ENCODE measurements around the gene ACACA.

ACACA gene

DNA sequence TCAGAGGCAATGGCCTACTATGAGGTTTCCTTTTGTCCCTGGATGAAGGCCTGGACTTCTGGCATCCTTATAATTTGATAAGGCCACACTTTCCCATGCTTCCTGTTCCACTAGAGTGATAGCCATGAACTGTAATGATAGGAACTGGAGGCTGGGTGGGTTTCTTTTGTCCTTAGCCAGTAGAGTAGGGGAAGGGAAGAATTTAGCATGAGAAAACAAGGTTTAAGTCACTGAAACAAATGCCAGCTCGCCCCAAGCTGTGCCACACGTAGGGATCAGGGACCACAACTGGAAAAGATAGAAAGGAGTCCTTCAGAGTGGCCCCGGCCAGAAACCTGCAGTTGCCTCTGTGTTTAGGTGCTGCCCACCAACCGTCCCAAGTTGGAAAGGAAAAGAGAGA, 111.7 kb downstream of the ACACA start:
- no peaks in the 10 kb centered on the region for H3K36me3 ChIP-seq (ENCODE audit: control insufficient read depth, insufficient read depth, low read length)
- peaks cover 12% of the 10 kb centered on the region for H3K4me1 ChIP-seq
- H3K9ac ChIP-seq, result no peak overlapping the region
- no peak for TF ChIP-seq CTCF (IDR thresholded peaks at IDR 0.05)
- no peak overlapping the region for H3K27ac ChIP-seq
- no peaks in the 10 kb centered on the region for H3K27me3 ChIP-seq (ENCODE audit: control insufficient read depth, insufficient read depth, low read length)
- H2AFZ ChIP-seq, result no peak overlapping the region
- no peaks in the 10 kb centered on the region for H3K9me3 ChIP-seq (ENCODE audit: control insufficient read depth, low read length)
- H3K4me2 ChIP-seq (ENCODE audit: low read length), result no peak overlapping the region
- H3K79me2 ChIP-seq, result peaks cover 2% of the 10 kb centered on the region
- H3K4me3 ChIP-seq (ENCODE audit: low read depth, low read length), result no peak overlapping the region

- H3K4me2 ChIP-seq (ENCODE audit: low read length), result no peak overlapping the region
- H3K9me3 ChIP-seq (ENCODE audit: control insufficient read depth, low read length), result no peaks in the 10 kb centered on the region
- no peak overlapping the region for H3K4me3 ChIP-seq (ENCODE audit: low read depth, low read length)
- H3K4me1 ChIP-seq, result peaks cover 8% of the 10 kb centered on the region
- H3K9ac ChIP-seq, result no peak overlapping the region
- H3K27me3 ChIP-seq (ENCODE audit: control insufficient read depth, insufficient read depth, low read length), result no peaks in the 10 kb centered on the region
- no peak for TF ChIP-seq CTCF (IDR thresholded peaks at IDR 0.05)
- no peak overlapping the region for H2AFZ ChIP-seq
- no peaks in the 10 kb centered on the region for H3K36me3 ChIP-seq (ENCODE audit: control insufficient read depth, insufficient read depth, low read length)
- H3K79me2 ChIP-seq, result peaks cover 2% of the 10 kb centered on the region
- H3K27ac ChIP-seq, result no peak overlapping the region
Measured at GRCh38 chr17:37293770-37294169, 112.9 kb downstream of the ACACA start.

DNA sequence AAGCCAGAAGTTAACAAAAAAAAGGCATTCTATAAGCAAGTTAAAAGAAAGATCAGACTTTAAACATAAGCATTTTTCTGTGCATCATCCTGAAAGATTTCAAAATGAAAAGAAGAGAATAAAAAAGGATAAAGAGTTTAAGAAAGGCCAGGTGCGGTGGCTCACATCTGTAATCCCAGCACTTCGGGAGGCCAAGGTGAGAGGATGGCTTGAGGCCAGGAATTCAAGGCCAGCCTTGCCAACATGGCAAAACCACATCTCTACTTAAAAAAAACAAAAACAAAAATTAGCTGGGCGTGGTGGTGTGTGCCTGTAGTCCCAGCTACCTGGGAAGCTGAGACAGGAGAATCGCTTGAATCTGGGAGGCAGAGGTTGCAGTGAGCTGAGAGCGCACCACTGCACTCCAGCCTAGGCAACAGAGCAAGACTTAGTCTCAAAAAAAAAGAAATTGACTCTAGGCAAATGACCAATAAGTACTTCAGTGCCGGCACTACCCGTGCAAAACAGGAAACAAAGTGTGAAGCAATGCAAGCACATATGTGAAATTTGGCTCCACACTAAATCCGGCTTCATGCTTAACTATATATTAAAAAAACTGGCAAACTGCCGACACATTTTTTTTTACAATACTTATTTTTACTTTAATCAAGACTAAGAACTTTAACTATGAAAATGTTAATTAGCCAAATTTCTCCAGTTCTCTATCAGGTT, 114.1 kb downstream of the ACACA start:
- H3K9ac ChIP-seq, result no peak overlapping the region
- TF ChIP-seq CTCF (IDR thresholded peaks at IDR 0.05), result no peak
- no peak overlapping the region for H2AFZ ChIP-seq
- H3K9me3 ChIP-seq (ENCODE audit: control insufficient read depth, low read length), result no peaks in the 10 kb centered on the region
- H3K4me1 ChIP-seq, result peaks cover 7% of the 10 kb centered on the region
- no peak overlapping the region for H3K4me3 ChIP-seq (ENCODE audit: low read depth, low read length)
- no peak overlapping the region for H3K4me2 ChIP-seq (ENCODE audit: low read length)
- H3K27me3 ChIP-seq (ENCODE audit: control insufficient read depth, insufficient read depth, low read length), result no peaks in the 10 kb centered on the region
- H3K36me3 ChIP-seq (ENCODE audit: control insufficient read depth, insufficient read depth, low read length), result no peaks in the 10 kb centered on the region
- H3K79me2 ChIP-seq, result peaks cover 2% of the 10 kb centered on the region
- no peak overlapping the region for H3K27ac ChIP-seq

GRCh38 chr17:37291351-37291750, 115.3 kb downstream of the ACACA start:
- H3K79me2 ChIP-seq, result no peaks in the 10 kb centered on the region
- TF ChIP-seq CTCF (IDR thresholded peaks at IDR 0.05), result no peak

DNA sequence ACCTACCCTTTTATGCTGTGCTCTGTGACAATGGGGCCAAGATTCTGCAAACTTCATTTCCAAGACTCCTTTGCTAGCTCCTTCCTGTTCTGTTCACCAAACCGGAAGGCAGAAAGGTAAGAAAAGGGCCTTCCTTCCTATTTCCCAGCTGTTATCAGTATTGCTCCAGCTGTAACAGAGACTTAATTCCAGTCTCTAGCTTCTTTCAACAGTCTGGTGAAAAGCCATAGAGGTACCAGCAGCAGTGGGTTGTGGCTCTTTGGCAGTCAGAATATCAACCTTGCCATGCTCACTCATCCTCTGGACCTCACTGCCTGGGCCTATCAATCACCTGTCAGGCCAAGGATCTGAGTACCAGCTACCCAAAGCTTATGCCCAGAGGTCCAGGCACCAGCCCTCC, 120.2 kb downstream of the ACACA start:
- no peak overlapping the region for H3K27ac ChIP-seq
- no peak overlapping the region for H3K9ac ChIP-seq
- H3K36me3 ChIP-seq (ENCODE audit: control insufficient read depth, insufficient read depth, low read length), result no peaks in the 10 kb centered on the region
- no peak overlapping the region for H3K4me2 ChIP-seq (ENCODE audit: low read length)
- no peaks in the 10 kb centered on the region for H3K79me2 ChIP-seq
- H3K9me3 ChIP-seq (ENCODE audit: control insufficient read depth, low read length), result no peaks in the 10 kb centered on the region
- no peaks in the 10 kb centered on the region for H3K27me3 ChIP-seq (ENCODE audit: control insufficient read depth, insufficient read depth, low read length)
- H3K4me3 ChIP-seq (ENCODE audit: low read depth, low read length), result no peak overlapping the region
- no peak for TF ChIP-seq CTCF (IDR thresholded peaks at IDR 0.05)
- peaks cover 21% of the 10 kb centered on the region for H3K4me1 ChIP-seq
- H2AFZ ChIP-seq, result no peak overlapping the region

More at GRCh38 chr17:37291351-37291750, 115.3 kb downstream of the ACACA start:
- Histone ChIP-seq H3K36me3 (ENCODE audit: control insufficient read depth, insufficient read depth, low read length) (no peaks in the 10 kb centered on the region), H2AFZ (no peak overlapping the region), H3K9me3 (ENCODE audit: control insufficient read depth, low read length) (no peaks in the 10 kb centered on the region), H3K27ac (no peak overlapping the region), H3K4me3 (ENCODE audit: low read depth, low read length) (no peak overlapping the region), H3K9ac (no peak overlapping the region), H3K4me1 (peaks cover 7% of the 10 kb centered on the region), H3K4me2 (ENCODE audit: low read length) (no peak overlapping the region), H3K27me3 (ENCODE audit: control insufficient read depth, insufficient read depth, low read length) (no peaks in the 10 kb centered on the region)
